Psoas muscle (tissue), 8 donors: ENCODE measurements around the gene P2RX1. TPM values are rescaled to one million over a fixed set of nuclear protein-coding genes. Genes with fewer than 3 reads are reported as not detected.

ENCODE experiments used
- ATAC-seq, 4 donors: fragments of 200-7000 bp; cut with Tn5 transposase; one replicate each; pipeline ENCODE4 v1.9.1; 2020; ENCODE audit warnings: moderate library complexity in 3 of 4, mild to moderate bottlenecking in 2 of 4
- DNase-seq, 2 donors: peaks; one replicate each; pipeline ENCODE4 v3.0.0-alpha.2; 2020
- H3K27ac ChIP-seq: fragments of 200-600 bp; one replicate; pipeline ENCODE4 v1.8.0; 2022
- H3K27me3 ChIP-seq, 3 donors: fragments of 200-600 bp in 1 of 3; one replicate each; pipeline versions ENCODE4 v1.6.1 to v1.8.0; 2013 to 2022; ENCODE audit warnings: low read length in 2 of 3, mild to moderate bottlenecking in 2 of 3, moderate library complexity in 1 of 3; ENCODE audit not compliant: insufficient read depth in 3 of 3
- H3K36me3 ChIP-seq, 2 donors: fragments of 200-600 bp in 1 of 2; one replicate each; pipeline versions ENCODE4 v1.6.1 to v1.8.0; 2013 to 2022; ENCODE audit warnings: low read depth in 1 of 2, mild to moderate bottlenecking in 1 of 2, moderate library complexity in 1 of 2; ENCODE audit not compliant: insufficient read depth in 1 of 2
- H3K4me1 ChIP-seq: fragments of 200-600 bp; one replicate; pipeline ENCODE4 v1.8.0; 2022
- H3K4me3 ChIP-seq: fragments of 200-600 bp; one replicate; pipeline ENCODE4 v1.8.0; 2022; ENCODE audit warnings: mild to moderate bottlenecking
- H3K9me3 ChIP-seq: fragments of 200-600 bp; one replicate; pipeline ENCODE4 v1.8.0; 2022
- CTCF ChIP-seq: fragments of 200-600 bp; IDR thresholded peaks from one replicate; pipeline ENCODE4 v1.8.0; 2022; ENCODE audit warnings: antibody characterized with exemption
- WGBS, 3 donors: extraction: QIAGEN DNeasy Blood & Tissue Kit; methylation state at CpG; one replicate each; pipeline versions ENCODE4 v1.1.6 to v1.1.7; 2013; 5-methylcytosine and 5-hydroxymethylcytosine counted together
- intact Hi-C, 2 donors: fragments of 100-400 bp; cut with DNase I; formaldehyde crosslinking; loops; one replicate each; pipeline versions ENCODE4 v1.11.0 to v1.14.2; 2022
- polyA plus RNA-seq, 3 donors: library from polyadenylated mRNA; stranded (reverse); fragments of 200-250 nt; gene quantifications; one replicate each; pipeline ENCODE4 v1.2.3, GENCODE V29; 2013
- total RNA-seq, 4 donors: library from RNA; stranded (reverse); fragmentation: NEBNext Ultra II Directional in 2 of 4; extraction: Animal tissue kit (Norgen Biotek cat#: 25700) in 2 of 4; gene quantifications; one replicate each; pipeline versions ENCODE4 v1.2.1 to v1.2.4, GENCODE V29; 2021 to 2023
- donor health status: healthy with polysubstance abuse.
- donor health status: DM: no; HTN: no; CAD: no; lungs with moderate emphysema.
- donor health status: Bipolar disorder and iron deficiency.
- donor health status: healthy.
- donor health status: DM: yes; HTN: yes; CAD: no.
- donor health status: DM: no; HTN: no; CAD: no.
- donor health status: DM: no; HTN: no; CAD: no.
- donor health status: DM: yes; HTN: yes; CAD: no.

Gene P2RX1
- total and polyA plus RNA-seq, 7 donors, result 0.06 to 0.94 (median 0.18) TPM

GRCh38 chr17:3894911-3895343 lies 21.3 kb downstream of the P2RX1 start:
- Histone ChIP-seq H3K9me3 (no peaks in the 10 kb centered on the region), H3K4me1 (peaks cover 19% of the 10 kb centered on the region), H3K36me3 (no peaks in the 10 kb centered on the region), H3K4me3 (no peak overlapping the region), H3K27ac (peak overlapping the region; percentile 68), H3K27me3 (no peaks in the 10 kb centered on the region)
- WGBS, 3 donors, result 20 to 32% (median 28%) methylated on average over 2 of the region's 2 CpGs
- DNase-seq (no peak), ATAC-seq (peak in 1 of 4 donors; percentile 2)
- no peak for TF ChIP-seq CTCF
- intact Hi-C loops, result no loop called here

GRCh38 chr17:3894188-3894587 lies 22.1 kb downstream of the P2RX1 start:
- ATAC-seq, result no peak
- H3K27ac ChIP-seq, result peak overlapping the region; percentile 68
- no peak for DNase-seq
- no peak for TF ChIP-seq CTCF
- 69 to 91% (median 71%) methylated on average over 5 of the region's 5 CpGs for WGBS, 3 donors
- no peaks in the 10 kb centered on the region for H3K27me3 ChIP-seq
- intact Hi-C loops, result no loop called here
- H3K4me1 ChIP-seq, result peaks cover 19% of the 10 kb centered on the region
- H3K9me3 ChIP-seq, result no peaks in the 10 kb centered on the region
- no peaks in the 10 kb centered on the region for H3K36me3 ChIP-seq
- no peak overlapping the region for H3K4me3 ChIP-seq

GRCh38 chr17:3893720-3894116 lies 22.5 kb downstream of the P2RX1 start:
- ATAC-seq, result no peak
- peak overlapping the region; percentile 68 for H3K27ac ChIP-seq

GRCh38 chr17:3893003-3893719 lies 23.1 kb downstream of the P2RX1 start, which contains the start of gene CAMKK1:
CAMKK1 (minus strand) TSS chr17:3893053; CDS start chr17:3885687, 7,366 bp downstream.
- Histone ChIP-seq H3K4me3 (peak within 1 kb of the TSS; percentile 80), H3K4me1 (peaks cover 27% of the 10 kb centered on the region), H3K9me3 (no peaks in the 10 kb centered on the region), H3K27me3 (no peaks in the 10 kb centered on the region), H3K36me3 (no peaks in the 10 kb centered on the region), H3K27ac (peak within 1 kb of the TSS; percentile 68)
- peak; percentile 89 to 92 (median 90) for ATAC-seq
- WGBS, 3 donors, result 4 to 5% (median 4%) methylated on average over 33 to 75 of the region's 75 CpGs
- peak; percentile 93 to 94 for DNase-seq
- intact Hi-C loops, result no loop called here
- TF ChIP-seq CTCF, result no peak

More at GRCh38 chr17:3893720-3894116, 22.5 kb downstream of the P2RX1 start:
- DNase-seq, result no peak
- Histone ChIP-seq H3K4me1 (peaks cover 24% of the 10 kb centered on the region), H3K4me3 (peak overlapping the region; percentile 80), H3K36me3 (no peaks in the 10 kb centered on the region), H3K27me3 (no peaks in the 10 kb centered on the region), H3K9me3 (no peaks in the 10 kb centered on the region)
- 64 to 69% (median 66%) methylated on average over 7 of the region's 7 CpGs for WGBS, 3 donors
- intact Hi-C loops, result no loop called here
- TF ChIP-seq CTCF, result no peak
